ENCODE measurements around the gene UST.
A peak's percentile ranks its signal among the peaks of the same experiment; 100 is the strongest.
"Not testable (repeated sequence)": the region's sequence is repeated elsewhere in the genome, so short reads cannot be mapped to it uniquely, and the experiment has no call there.

UST gene

GRCh38 chr6:148874698-148875293 is 128.0 kb downstream of the UST start:
- Histone ChIP-seq H3K4me1 (no peaks in the 10 kb centered on the region), H4K20me1 (peaks cover 10% of the 10 kb centered on the region; the same call in 1 of the 2 replicates), H3K4me3 (no peak overlapping the region), H3K36me3 (no peaks in the 10 kb centered on the region), H3K27me3 (no peaks in the 10 kb centered on the region), H3K9ac (no peak overlapping the region), H3K9me3 (no peaks in the 10 kb centered on the region), H3K4me2 (no peak overlapping the region), H3K27ac (no peak overlapping the region)
- no peak for TF ChIP-seq Cebpa-rat (IDR thresholded peaks at IDR 0.05)

- no peak for TF ChIP-seq Cebpa-rat (IDR thresholded peaks at IDR 0.05)
- H3K9me3 ChIP-seq = no peaks in the 10 kb centered on the region
- no peak overlapping the region for H3K9ac ChIP-seq
- H4K20me1 ChIP-seq = peaks cover 3% of the 10 kb centered on the region; the same call in 1 of the 2 replicates
- H3K27me3 ChIP-seq = no peaks in the 10 kb centered on the region
- H3K4me3 ChIP-seq = no peak overlapping the region
- H3K27ac ChIP-seq = no peak overlapping the region
- H3K4me2 ChIP-seq = no peak overlapping the region
- no peaks in the 10 kb centered on the region for H3K36me3 ChIP-seq
- H3K4me1 ChIP-seq = peaks cover 7% of the 10 kb centered on the region
Measured at GRCh38 chr6:148878683-148879082, 131.9 kb downstream of the UST start.

- H3K9me3 ChIP-seq, H3K9ac ChIP-seq, H3K27ac ChIP-seq, H3K4me2 ChIP-seq, H4K20me1 ChIP-seq, H3K36me3 ChIP-seq, H3K27me3 ChIP-seq, H3K4me3 ChIP-seq: not testable (repeated sequence)
- H3K4me1 ChIP-seq = peaks cover 20% of the 10 kb centered on the region
Measured at GRCh38 chr6:148880742-148881141, 133.9 kb downstream of the UST start.

GRCh38 chr6:148881593-148882311 is 134.9 kb downstream of the UST start:
- Histone ChIP-seq H3K9ac (no peak overlapping the region), H3K27ac (no peak overlapping the region), H3K9me3 (no peaks in the 10 kb centered on the region), H3K4me2 (no peak overlapping the region), H4K20me1 (no peaks in the 10 kb centered on the region; the same call in 1 of the 2 replicates), H3K36me3 (no peaks in the 10 kb centered on the region), H3K4me3 (no peak overlapping the region), H3K27me3 (no peaks in the 10 kb centered on the region), H3K4me1 (peaks cover 20% of the 10 kb centered on the region)
- TF ChIP-seq Cebpa-rat (IDR thresholded peaks at IDR 0.05) = no peak

- Histone ChIP-seq H4K20me1 (no peaks in the 10 kb centered on the region; the same call in 1 of the 2 replicates), H3K9me3 (peaks cover 4% of the 10 kb centered on the region), H3K27me3 (no peaks in the 10 kb centered on the region), H3K4me3 (no peak overlapping the region), H3K36me3 (peaks cover 9% of the 10 kb centered on the region; the same call in 1 of the 2 replicates), H3K9ac (no peak overlapping the region), H3K4me1 (peaks cover 20% of the 10 kb centered on the region), H3K4me2 (no peak overlapping the region), H3K27ac (no peak overlapping the region)
- no peak for TF ChIP-seq Cebpa-rat (IDR thresholded peaks at IDR 0.05)
Measured at GRCh38 chr6:148883270-148883669, 136.4 kb downstream of the UST start.

- Histone ChIP-seq H3K4me2 (peak overlapping the region; percentile 38), H3K9me3 (peaks cover 4% of the 10 kb centered on the region), H4K20me1 (no peaks in the 10 kb centered on the region), H3K27me3 (no peaks in the 10 kb centered on the region), H3K4me1 (peaks cover 21% of the 10 kb centered on the region), H3K27ac (no peak overlapping the region), H3K4me3 (no peak overlapping the region), H3K36me3 (peaks cover 12% of the 10 kb centered on the region; the same call in 1 of the 2 replicates), H3K9ac (no peak overlapping the region)
- TF ChIP-seq Cebpa-rat (IDR thresholded peaks at IDR 0.05) = no peak
Measured at GRCh38 chr6:148884461-148884860, 137.6 kb downstream of the UST start.

GRCh38 chr6:148885136-148885865 is 138.5 kb downstream of the UST start:
- Histone ChIP-seq H4K20me1 (no peaks in the 10 kb centered on the region), H3K36me3 (peaks cover 12% of the 10 kb centered on the region; the same call in 1 of the 2 replicates), H3K9ac (no peak overlapping the region), H3K4me2 (no peak overlapping the region), H3K4me1 (peaks cover 30% of the 10 kb centered on the region), H3K27me3 (no peaks in the 10 kb centered on the region), H3K27ac (no peak overlapping the region), H3K9me3 (peaks cover 4% of the 10 kb centered on the region), H3K4me3 (no peak overlapping the region)
- TF ChIP-seq Cebpa-rat (IDR thresholded peaks at IDR 0.05) = no peak

GRCh38 chr6:148885925-148886845 is 139.4 kb downstream of the UST start:
- Histone ChIP-seq H3K9me3 (peaks cover 4% of the 10 kb centered on the region), H3K27me3 (no peaks in the 10 kb centered on the region), H3K4me3 (no peak overlapping the region), H4K20me1 (no peaks in the 10 kb centered on the region), H3K9ac (no peak overlapping the region), H3K4me2 (no peak overlapping the region), H3K27ac (no peak overlapping the region), H3K36me3 (peaks cover 12% of the 10 kb centered on the region; the same call in 1 of the 2 replicates), H3K4me1 (peaks cover 39% of the 10 kb centered on the region)
- TF ChIP-seq Cebpa-rat (IDR thresholded peaks at IDR 0.05) = no peak

GRCh38 chr6:148887181-148887580 is 140.4 kb downstream of the UST start:
- peaks cover 4% of the 10 kb centered on the region for H3K9me3 ChIP-seq
- no peaks in the 10 kb centered on the region for H4K20me1 ChIP-seq
- no peak overlapping the region for H3K4me3 ChIP-seq
- no peak for TF ChIP-seq Cebpa-rat (IDR thresholded peaks at IDR 0.05)
- H3K4me2 ChIP-seq = no peak overlapping the region
- no peak overlapping the region for H3K9ac ChIP-seq
- H3K27me3 ChIP-seq = no peaks in the 10 kb centered on the region
- peaks cover 12% of the 10 kb centered on the region; the same call in 1 of the 2 replicates for H3K36me3 ChIP-seq
- H3K27ac ChIP-seq = no peak overlapping the region
- peaks cover 43% of the 10 kb centered on the region for H3K4me1 ChIP-seq
